DMS 273 (cell line): Measurements from ENCODE around the gene C7orf25.

Experiments
- DNase-seq: peaks from one replicate; lab custom pipeline; 2025; ENCODE audit not compliant: unreplicated experiment; lab: John Stamatoyannopoulos, UW

The C7orf25 gene

DNA sequence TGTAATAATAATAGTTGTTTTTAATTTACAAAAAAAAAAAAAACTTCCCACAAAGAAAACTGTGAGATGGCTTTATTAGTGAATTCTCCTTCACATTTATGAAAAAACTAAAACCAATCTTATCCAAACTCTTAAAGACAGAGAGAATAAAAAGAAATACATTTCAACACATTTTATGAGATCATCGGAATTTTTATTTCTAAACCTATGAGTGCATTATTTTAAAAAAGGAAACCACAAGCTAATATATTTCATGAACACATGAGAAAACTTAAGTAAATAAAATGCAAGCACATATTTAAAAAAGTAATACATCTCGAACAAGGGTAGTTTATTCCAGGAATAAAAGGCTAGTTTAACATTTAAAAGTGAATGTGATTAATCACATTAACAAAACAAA, 31.5 kb downstream of the C7orf25 start:
- no peak for DNase-seq

DNA sequence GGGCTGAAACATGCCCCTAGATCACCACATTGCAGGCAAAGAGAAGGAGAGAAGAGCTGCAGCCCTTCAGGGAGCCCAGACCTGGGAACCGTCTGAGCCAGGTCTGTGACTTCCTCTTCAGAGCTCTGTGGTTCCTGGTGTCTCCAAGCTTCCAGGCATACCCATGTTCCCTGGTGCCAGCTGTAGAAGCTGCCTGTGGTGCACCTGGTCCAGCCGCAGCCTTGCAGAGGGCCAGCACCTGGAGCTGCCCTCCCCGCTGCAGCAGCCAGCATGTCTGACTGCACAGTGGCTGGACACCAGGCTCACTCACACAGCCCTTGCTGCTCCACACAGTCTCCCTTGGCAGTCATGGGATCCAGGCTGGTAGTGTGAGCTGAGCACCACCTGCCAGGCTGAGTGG, 33.6 kb downstream of the C7orf25 start:
- DNase-seq = no peak

GRCh38 chr7:42877862-42878261, 34.0 kb downstream of the C7orf25 start:
- DNase-seq = no peak

DNA sequence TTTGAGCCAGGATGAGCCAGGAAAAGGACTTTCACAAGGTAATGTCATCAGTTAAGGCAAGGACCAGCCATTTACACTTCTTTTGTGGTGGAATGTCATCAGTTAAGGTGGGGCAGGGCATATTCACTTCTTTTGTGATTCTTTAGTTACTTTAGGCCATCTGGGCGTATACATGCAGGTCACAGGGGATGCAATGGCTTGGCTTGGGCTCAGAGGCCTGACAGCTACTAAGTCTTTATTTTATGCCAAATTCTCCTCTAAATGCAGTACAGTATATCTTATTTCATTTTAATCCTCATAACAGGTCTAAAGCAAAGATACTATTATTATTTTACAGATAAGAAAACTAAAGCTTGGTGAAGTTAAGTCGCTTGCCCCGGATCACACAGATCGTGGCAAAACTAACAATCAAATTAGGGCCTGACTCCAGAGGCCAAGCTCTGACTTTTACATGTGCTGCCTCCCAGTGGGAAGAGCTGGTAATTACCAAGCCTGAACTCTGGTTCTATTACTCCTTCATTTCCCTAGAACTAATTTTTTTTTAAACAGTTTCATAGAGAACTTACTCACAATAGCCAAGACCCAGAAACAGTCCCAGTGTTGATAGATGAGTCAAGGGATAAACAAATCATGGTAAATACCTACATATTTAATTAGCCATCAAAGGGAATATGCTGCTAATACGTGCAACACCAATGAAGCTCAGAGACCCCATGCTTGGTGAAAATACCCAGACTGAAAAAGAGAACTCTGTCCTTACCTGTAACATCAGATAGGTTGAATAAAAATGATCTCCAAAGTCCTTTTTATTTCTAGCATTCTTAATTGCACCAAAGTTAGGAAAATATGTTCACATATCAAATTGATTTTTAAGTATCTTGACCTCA, 35.4 kb downstream of the C7orf25 start:
- peak; percentile 78 for DNase-seq

DNA sequence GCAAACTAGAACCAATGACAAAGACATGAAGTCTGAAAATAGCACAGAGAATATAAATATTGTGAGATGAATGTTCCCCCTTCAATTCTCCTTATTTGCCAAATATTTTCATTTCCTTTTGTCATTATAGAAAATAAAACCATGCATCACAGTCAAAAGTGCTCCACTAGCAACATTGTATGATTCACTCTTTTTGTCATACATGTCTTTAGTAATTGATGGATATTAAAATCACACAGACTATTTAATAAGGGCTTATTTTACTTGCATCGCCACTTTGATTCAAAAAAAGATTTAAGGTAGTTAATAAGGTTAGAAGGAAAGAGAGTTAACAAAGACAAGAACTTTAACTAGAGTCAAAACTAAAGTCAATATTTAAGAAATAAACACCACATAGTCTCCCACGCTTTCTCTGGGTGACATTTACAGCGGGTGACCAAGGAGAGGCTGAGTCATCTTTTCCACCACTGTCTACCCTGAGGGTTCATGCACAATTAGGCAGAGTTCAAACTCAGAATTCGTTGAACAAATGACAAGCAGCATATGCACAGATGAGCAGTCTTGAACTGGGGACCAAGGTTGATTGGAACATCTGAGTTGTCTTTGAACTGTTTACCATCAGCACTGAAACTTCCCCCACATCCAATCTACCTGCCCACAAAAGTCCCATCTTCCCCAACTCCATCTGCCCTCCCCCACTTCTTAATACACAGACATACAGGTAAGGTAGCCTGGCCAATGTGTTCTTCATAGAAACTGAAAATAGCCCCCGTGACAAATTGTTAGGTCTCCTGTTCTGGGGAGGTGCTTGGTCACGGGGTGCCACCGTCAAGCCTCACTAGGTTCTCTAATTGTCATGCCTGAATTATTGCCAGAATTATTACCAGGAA, 42.5 kb downstream of the C7orf25 start:
- DNase-seq = no peak

- no peak for DNase-seq
Measured at GRCh38 chr7:42868480-42868879, 43.4 kb downstream of the C7orf25 start.
